K562 (cell line): Measurements from ENCODE around the gene DIAPH1. TPM values are rescaled to one million over a fixed set of nuclear protein-coding genes. Genes with fewer than 3 reads are reported as not detected.
A peak's percentile ranks its signal among the peaks of the same experiment; 100 is the strongest.

Source experiments
- DPF2 ChIP-seq: fragments of 450-650 bp; IDR thresholded peaks from 2 replicates; pipeline ENCODE4 v1.6.1; 2016
- GATA2 ChIP-seq: sonication (generic); formaldehyde crosslinking; IDR thresholded peaks from 2 replicates; pipeline ENCODE4 v1.4.0; 2020; ENCODE audit warnings: mild to moderate bottlenecking, missing genetic modification reagents
- ILK ChIP-seq: fragments of 450-650 bp; IDR thresholded peaks from 2 replicates; pipeline ENCODE4 v1.6.1; 2016; ENCODE audit warnings: missing genetic modification characterization, low read depth, mild to moderate bottlenecking, missing compliant biosample characterization, moderate library complexity, borderline replicate concordance
- NBN ChIP-seq: fragments of 450-650 bp; IDR thresholded peaks from 2 replicates; pipeline ENCODE4 v1.6.1; 2016; ENCODE audit warnings: low read depth, mild to moderate bottlenecking
- NRF1 ChIP-seq, 2 experiments: fragments of 450-650 bp; IDR thresholded peaks in 1 of 2; conservative IDR thresholded peaks in 1 of 2; 2 replicates each; pipeline ENCODE4 v1.6.1; 2014; ENCODE audit warnings: mild to moderate bottlenecking in 2 of 2
- SRSF7 ChIP-seq: fragments of 200-400 bp; formaldehyde crosslinking; optimal IDR thresholded peaks from 2 replicates; pipeline ENCODE3; 2017; ENCODE audit warnings: mild to moderate bottlenecking, low read depth, low read length
- polyA plus RNA-seq, 8 experiments: library from polyadenylated mRNA; depleted of rRNA in 4 of 8; stranded (reverse) in 5 of 8; unstranded in 3 of 8; fragments of >200 nt; fragmentation: Nextera tagmentation in 2 of 8; fragmentation: Illumina TruSeq in 1 of 8; extraction: Ambion mirVana in 2 of 8; extraction: Trizol in 1 of 8; gene quantifications; 2 replicates each; pipeline versions ENCODE4 v1.2.1 to v1.2.3, GENCODE V29; 2011 to 2014; ENCODE audit warnings: inconsistent platforms in 1 of 8, missing spikeins in 1 of 8
- total RNA-seq, 7 experiments: library from RNA; depleted of rRNA in 6 of 7; stranded (reverse); fragments of >200 nt in 6 of 7; fragmentation: Illumina TruSeq in 2 of 7; extraction: Trizol in 2 of 7; gene quantifications; 2 replicates each; pipeline versions ENCODE4 v1.2.1 to v1.2.3, GENCODE V29; 2011 to 2021; ENCODE audit warnings: low replicate concordance in 1 of 7
- TF ChIP-seq, protein P1 (sequence below), 2 experiments: fragments of 450-650 bp in 1 of 2; IDR thresholded peaks; 2 replicates each; pipeline ENCODE4 v1.6.1; 2011 to 2017; ENCODE audit warnings: low read depth in 2 of 2, antibody characterized with exemption in 1 of 2, borderline replicate concordance in 1 of 2, low read length in 1 of 2, mild to moderate bottlenecking in 1 of 2, mixed read lengths in 1 of 2; ENCODE audit not compliant: control insufficient read depth in 1 of 2
- TF ChIP-seq, protein P2 (sequence below): sonication (generic); formaldehyde crosslinking; IDR thresholded peaks from 2 replicates; pipeline ENCODE4 v1.4.0; 2020; ENCODE audit warnings: mild to moderate bottlenecking, missing genetic modification reagents
- TF ChIP-seq, protein P3 (sequence below), 2 experiments: fragments of 450-650 bp in 1 of 2; sonication (generic) in 1 of 2; formaldehyde crosslinking in 1 of 2; IDR thresholded peaks in 1 of 2; conservative IDR thresholded peaks in 1 of 2; 2 replicates each; pipeline versions ENCODE4 v1.6.1 to v1.8.1; 2016 to 2023; ENCODE audit warnings: mild to moderate bottlenecking in 2 of 2, moderate library complexity in 2 of 2, inconsistent platforms in 1 of 2, missing genetic modification reagents in 1 of 2
- TF ChIP-seq, protein P4 (sequence below), 3 experiments: IDR thresholded peaks in 2 of 3; conservative IDR thresholded peaks in 1 of 3; 2 replicates each; pipeline ENCODE4 v1.5.1; 2011 to 2012; ENCODE audit warnings: low read length in 3 of 3, mild to moderate bottlenecking in 3 of 3, control low read depth in 2 of 3, improper control_type of control experiment in 1 of 3, inconsistent platforms in 1 of 3, low read depth in 1 of 3, mixed read lengths in 1 of 3, moderate library complexity in 1 of 3; ENCODE audit not compliant: insufficient read depth in 2 of 3

The DIAPH1 gene
- total and polyA plus RNA-seq, 9 of the 15 experiments (the other 6 are each of a cell fraction or from before 2014, with no cell fraction given), result 60.8 to 328 (median 97.8) TPM

DNA sequence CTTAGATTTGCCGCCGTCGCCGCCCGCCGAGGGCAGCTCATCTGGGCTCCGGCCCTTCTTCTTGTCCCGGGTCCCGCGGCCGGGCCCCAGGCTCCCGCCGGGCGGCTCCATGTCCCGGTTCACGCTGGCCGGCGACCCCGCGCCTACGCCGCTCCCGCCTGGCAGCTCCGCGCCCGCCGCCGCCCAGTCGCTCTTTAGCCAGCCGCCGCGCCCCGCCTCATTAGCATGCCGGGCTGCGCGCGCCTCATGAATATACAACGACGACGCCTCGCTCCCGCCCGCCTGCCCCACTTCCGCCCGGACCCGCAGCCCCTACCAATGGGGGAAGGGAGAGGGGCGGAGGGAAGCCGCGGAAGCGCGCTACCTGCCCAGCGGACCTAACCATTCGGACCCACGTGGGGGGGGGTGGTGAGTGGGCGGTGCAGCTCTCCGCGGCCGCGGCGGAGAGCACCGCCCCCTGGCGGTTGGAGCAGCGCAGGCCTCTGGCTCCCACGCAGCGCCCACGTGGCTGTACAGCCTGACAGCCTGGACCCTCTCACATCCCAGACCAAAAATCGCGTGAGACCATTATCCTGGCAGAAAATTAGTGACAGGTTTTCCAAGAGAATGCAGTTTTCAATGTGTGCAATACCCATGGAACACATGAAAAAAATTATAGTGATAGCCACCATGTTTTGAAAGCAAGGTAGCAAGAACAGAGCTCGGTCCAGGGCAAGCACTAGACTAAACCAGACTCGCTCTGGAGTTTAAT, at the start of gene DIAPH1 (continued):
- TF ChIP-seq, protein P1, sequence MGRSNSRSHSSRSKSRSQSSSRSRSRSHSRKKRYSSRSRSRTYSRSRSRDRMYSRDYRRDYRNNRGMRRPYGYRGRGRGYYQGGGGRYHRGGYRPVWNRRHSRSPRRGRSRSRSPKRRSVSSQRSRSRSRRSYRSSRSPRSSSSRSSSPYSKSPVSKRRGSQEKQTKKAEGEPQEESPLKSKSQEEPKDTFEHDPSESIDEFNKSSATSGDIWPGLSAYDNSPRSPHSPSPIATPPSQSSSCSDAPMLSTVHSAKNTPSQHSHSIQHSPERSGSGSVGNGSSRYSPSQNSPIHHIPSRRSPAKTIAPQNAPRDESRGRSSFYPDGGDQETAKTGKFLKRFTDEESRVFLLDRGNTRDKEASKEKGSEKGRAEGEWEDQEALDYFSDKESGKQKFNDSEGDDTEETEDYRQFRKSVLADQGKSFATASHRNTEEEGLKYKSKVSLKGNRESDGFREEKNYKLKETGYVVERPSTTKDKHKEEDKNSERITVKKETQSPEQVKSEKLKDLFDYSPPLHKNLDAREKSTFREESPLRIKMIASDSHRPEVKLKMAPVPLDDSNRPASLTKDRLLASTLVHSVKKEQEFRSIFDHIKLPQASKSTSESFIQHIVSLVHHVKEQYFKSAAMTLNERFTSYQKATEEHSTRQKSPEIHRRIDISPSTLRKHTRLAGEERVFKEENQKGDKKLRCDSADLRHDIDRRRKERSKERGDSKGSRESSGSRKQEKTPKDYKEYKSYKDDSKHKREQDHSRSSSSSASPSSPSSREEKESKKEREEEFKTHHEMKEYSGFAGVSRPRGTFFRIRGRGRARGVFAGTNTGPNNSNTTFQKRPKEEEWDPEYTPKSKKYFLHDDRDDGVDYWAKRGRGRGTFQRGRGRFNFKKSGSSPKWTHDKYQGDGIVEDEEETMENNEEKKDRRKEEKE (IDR thresholded peaks at IDR 0.05; ENCODE audit: borderline replicate concordance in 1 of 2, control insufficient read depth in 1 of 2, low read depth in 2 of 2, low read length in 1 of 2), result peak in 1 of 2 experiments; percentile 87; a peak in 2 of 4 replicates
- TF ChIP-seq GATA2 (CRISPR knock-in tag) (no peak), NRF1 (conservative IDR thresholded peaks at IDR 0.05 in 1 of 2, IDR thresholded peaks at IDR 0.05 in 1 of 2) (peak; percentile 89 to 90), NBN (peak; percentile 72; the same call in 1 of the 2 replicates), DPF2 (0 out of 2 replicates have a peak, but pooled peaks have one; percentile 27), SRSF7 (no peak), ILK (tag) (no peak)
- TF ChIP-seq, protein P2, sequence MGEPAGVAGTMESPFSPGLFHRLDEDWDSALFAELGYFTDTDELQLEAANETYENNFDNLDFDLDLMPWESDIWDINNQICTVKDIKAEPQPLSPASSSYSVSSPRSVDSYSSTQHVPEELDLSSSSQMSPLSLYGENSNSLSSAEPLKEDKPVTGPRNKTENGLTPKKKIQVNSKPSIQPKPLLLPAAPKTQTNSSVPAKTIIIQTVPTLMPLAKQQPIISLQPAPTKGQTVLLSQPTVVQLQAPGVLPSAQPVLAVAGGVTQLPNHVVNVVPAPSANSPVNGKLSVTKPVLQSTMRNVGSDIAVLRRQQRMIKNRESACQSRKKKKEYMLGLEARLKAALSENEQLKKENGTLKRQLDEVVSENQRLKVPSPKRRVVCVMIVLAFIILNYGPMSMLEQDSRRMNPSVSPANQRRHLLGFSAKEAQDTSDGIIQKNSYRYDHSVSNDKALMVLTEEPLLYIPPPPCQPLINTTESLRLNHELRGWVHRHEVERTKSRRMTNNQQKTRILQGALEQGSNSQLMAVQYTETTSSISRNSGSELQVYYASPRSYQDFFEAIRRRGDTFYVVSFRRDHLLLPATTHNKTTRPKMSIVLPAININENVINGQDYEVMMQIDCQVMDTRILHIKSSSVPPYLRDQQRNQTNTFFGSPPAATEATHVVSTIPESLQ (CRISPR knock-in tag), result no peak
- TF ChIP-seq, protein P3, sequence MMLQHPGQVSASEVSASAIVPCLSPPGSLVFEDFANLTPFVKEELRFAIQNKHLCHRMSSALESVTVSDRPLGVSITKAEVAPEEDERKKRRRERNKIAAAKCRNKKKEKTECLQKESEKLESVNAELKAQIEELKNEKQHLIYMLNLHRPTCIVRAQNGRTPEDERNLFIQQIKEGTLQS (IDR thresholded peaks at IDR 0.05), result no peak
- TF ChIP-seq, protein P3 (CRISPR knock-in tag; conservative IDR thresholded peaks at IDR 0.05), result peak; percentile 75; the same call in 1 of the 2 replicates
- TF ChIP-seq, protein P4, sequence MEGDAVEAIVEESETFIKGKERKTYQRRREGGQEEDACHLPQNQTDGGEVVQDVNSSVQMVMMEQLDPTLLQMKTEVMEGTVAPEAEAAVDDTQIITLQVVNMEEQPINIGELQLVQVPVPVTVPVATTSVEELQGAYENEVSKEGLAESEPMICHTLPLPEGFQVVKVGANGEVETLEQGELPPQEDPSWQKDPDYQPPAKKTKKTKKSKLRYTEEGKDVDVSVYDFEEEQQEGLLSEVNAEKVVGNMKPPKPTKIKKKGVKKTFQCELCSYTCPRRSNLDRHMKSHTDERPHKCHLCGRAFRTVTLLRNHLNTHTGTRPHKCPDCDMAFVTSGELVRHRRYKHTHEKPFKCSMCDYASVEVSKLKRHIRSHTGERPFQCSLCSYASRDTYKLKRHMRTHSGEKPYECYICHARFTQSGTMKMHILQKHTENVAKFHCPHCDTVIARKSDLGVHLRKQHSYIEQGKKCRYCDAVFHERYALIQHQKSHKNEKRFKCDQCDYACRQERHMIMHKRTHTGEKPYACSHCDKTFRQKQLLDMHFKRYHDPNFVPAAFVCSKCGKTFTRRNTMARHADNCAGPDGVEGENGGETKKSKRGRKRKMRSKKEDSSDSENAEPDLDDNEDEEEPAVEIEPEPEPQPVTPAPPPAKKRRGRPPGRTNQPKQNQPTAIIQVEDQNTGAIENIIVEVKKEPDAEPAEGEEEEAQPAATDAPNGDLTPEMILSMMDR (IDR thresholded peaks at IDR 0.05 in 2 of 3, conservative IDR thresholded peaks at IDR 0.05 in 1 of 3; ENCODE audit: insufficient read depth in 2 of 3, low read depth in 1 of 3, low read length in 3 of 3), result peak; percentile 95 to 97 (median 95)
